ENCODE results near the gene PSME3IP1. TPM values are rescaled to one million over a fixed set of nuclear protein-coding genes. Genes with fewer than 3 reads are reported as not detected.
A peak's percentile ranks its signal among the peaks of the same experiment; 100 is the strongest.

PSME3IP1 gene
- total and polyA plus RNA-seq, 9 of the 15 experiments (the other 6 are each of a cell fraction or from before 2014, with no cell fraction given), result 63.8 to 187 (median 142) TPM

DNA sequence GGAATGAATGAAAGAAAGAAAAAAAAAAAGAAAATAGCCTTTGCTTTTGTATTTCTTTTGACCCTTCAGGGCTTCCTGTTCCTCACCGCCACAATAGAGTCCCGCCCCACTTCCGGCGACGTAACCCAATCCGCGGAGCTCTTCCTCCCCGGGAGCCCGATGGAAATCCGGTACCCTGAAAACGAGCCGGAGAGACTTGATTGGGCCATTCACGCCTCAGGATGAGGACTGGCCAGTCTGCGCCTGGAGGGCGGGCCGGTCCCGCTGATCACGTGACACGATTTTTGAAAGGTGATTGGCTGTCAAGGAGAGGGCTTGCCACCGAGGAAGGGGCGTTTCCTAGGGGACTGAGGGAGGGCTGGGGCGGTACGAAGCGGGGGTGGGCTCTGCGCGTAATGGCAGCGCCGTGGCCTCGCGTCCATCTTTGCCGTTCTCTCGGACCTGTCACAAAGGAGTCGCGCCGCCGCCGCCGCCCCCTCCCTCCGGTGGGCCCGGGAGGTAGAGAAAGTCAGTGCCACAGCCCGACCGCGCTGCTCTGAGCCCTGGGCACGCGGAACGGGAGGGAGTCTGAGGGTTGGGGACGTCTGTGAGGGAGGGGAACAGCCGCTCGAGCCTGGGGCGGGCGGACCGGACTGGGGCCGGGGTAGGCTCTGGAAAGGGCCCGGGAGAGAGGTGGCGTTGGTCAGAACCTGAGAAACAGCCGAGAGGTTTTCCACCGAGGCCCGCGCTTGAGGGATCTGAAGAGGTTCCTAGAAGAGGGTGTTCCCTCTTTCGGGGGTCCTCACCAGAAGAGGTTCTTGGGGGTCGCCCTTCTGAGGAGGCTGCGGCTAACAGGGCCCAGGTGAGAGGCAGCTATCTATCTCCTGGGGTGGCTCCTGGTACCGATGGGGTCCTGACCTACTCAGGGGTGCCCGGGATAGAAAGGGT is at the start of gene PSME3IP1, which contains the start of gene RSPRY1 (continued):
- TF ChIP-seq, protein P1, sequence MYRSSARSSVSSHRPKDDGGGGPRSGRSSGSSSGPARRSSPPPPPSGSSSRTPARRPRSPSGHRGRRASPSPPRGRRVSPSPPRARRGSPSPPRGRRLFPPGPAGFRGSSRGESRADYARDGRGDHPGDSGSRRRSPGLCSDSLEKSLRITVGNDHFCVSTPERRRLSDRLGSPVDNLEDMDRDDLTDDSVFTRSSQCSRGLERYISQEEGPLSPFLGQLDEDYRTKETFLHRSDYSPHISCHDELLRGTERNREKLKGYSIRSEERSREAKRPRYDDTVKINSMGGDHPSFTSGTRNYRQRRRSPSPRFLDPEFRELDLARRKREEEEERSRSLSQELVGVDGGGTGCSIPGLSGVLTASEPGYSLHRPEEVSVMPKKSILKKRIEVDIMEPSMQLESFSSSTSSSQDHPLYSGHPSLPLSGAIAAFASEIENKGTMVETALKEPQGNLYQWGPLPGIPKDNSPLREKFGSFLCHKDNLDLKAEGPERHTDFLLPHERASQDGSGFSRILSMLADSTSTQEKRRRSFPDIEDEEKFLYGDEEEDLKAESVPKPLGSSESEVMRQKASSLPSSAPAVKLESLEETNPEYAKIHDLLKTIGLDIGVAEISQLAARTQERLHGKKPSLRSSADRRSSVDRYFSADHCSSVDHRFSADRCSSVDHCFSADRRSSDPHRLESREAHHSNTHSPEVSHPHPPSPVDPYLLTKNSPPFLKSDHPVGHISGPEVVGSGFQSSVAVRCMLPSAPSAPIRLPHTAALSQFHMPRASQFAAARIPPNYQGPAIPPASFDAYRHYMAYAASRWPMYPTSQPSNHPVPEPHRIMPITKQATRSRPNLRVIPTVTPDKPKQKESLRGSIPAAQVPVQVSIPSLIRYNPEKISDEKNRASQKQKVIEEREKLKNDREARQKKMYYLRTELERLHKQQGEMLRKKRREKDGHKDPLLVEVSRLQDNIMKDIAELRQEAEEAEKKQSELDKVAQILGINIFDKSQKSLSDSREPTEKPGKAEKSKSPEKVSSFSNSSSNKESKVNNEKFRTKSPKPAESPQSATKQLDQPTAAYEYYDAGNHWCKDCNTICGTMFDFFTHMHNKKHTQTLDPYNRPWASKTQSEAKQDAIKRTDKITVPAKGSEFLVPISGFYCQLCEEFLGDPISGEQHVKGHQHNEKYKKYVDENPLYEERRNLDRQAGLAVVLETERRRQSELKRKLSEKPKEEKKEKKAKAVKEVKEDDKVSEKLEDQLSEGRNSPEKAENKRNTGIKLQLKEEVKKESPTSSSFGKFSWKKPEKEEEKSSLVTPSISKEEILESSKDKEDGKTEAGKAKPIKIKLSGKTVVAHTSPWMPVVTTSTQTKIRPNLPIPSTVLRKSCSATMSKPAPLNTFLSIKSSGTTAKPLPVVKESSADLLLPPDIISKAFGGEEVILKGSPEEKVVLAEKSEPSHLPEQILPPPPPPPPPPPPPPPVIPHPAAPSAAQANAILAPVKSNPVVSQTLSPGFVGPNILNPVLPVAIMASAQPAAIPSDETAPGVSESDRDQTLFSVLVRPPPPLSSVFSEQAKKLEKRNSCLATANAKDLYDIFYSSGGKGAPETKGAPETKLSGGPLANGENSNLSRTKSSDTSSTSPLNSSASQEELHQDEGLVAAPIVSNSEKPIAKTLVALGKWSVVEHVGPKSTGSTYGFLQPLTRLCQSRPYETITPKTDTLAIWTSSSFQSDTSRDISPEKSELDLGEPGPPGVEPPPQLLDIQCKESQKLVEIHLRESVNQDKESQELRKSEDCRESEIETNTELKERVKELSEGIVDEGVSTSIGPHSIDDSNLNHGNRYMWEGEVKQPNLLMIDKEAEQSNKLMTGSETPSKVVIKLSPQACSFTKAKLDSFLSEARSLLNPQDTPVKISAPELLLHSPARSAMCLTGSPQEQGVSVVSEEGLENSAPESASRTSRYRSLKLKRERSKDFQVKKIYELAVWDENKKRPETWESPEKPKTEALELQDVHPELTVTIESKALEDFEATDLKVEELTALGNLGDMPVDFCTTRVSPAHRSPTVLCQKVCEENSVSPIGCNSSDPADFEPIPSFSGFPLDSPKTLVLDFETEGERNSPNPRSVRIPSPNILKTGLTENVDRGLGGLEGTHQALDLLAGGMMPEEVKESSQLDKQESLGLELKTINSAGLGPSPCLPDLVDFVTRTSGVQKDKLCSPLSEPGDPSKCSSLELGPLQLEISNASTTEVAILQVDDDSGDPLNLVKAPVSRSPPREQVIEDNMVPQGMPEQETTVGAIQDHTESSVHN (IDR thresholded peaks at IDR 0.05; ENCODE audit: borderline replicate concordance in 1 of 2, low read depth in 1 of 2), result no peak
- TF ChIP-seq MCM3 (IDR thresholded peaks at IDR 0.05), result no peak
- TF ChIP-seq SPI1 (IDR thresholded peaks at IDR 0.05; ENCODE audit: borderline replicate concordance, low read depth, low read length), result peak; percentile 83
- TF ChIP-seq ELF1 (tag; IDR thresholded peaks at IDR 0.05), result peak; percentile 86
- TF ChIP-seq ZNF121 (CRISPR knock-in tag; conservative IDR thresholded peaks at IDR 0.05), result no peak
- TF ChIP-seq CEBPG (CRISPR knock-in tag; IDR thresholded peaks at IDR 0.05), result no peak
- TF ChIP-seq CEBPG (tag; conservative IDR thresholded peaks at IDR 0.05 in 1 of 2, IDR thresholded peaks at IDR 0.05 in 1 of 2), result no peak
- no peak for TF ChIP-seq ZFP36 (IDR thresholded peaks at IDR 0.05; ENCODE audit: low read depth, low read length, partially characterized antibody)
- no peak for TF ChIP-seq MTF1 (CRISPR knock-in tag; IDR thresholded peaks at IDR 0.05; ENCODE audit: borderline replicate concordance)
- TF ChIP-seq ZBTB17 (CRISPR knock-in tag; IDR thresholded peaks at IDR 0.05), result peak; percentile 50; the same call in 1 of the 2 replicates
- no peak for TF ChIP-seq GATAD2A (IDR thresholded peaks at IDR 0.05)
- peak; percentile 23; the same call in 1 of the 2 replicates for TF ChIP-seq NFIC (IDR thresholded peaks at IDR 0.05)
- TF ChIP-seq, protein P2, sequence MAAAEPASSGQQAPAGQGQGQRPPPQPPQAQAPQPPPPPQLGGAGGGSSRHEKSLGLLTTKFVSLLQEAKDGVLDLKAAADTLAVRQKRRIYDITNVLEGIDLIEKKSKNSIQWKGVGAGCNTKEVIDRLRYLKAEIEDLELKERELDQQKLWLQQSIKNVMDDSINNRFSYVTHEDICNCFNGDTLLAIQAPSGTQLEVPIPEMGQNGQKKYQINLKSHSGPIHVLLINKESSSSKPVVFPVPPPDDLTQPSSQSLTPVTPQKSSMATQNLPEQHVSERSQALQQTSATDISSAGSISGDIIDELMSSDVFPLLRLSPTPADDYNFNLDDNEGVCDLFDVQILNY (CRISPR knock-in tag; IDR thresholded peaks at IDR 0.05), result no peak
- TF ChIP-seq ZNF354B (CRISPR knock-in tag; IDR thresholded peaks at IDR 0.05), result no peak
- no peak for TF ChIP-seq YBX1 (IDR thresholded peaks at IDR 0.05)
- TF ChIP-seq, protein P3, sequence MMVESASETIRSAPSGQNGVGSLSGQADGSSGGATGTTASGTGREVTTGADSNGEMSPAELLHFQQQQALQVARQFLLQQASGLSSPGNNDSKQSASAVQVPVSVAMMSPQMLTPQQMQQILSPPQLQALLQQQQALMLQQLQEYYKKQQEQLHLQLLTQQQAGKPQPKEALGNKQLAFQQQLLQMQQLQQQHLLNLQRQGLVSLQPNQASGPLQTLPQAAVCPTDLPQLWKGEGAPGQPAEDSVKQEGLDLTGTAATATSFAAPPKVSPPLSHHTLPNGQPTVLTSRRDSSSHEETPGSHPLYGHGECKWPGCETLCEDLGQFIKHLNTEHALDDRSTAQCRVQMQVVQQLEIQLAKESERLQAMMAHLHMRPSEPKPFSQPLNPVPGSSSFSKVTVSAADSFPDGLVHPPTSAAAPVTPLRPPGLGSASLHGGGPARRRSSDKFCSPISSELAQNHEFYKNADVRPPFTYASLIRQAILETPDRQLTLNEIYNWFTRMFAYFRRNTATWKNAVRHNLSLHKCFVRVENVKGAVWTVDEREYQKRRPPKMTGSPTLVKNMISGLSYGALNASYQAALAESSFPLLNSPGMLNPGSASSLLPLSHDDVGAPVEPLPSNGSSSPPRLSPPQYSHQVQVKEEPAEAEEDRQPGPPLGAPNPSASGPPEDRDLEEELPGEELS (CRISPR knock-in tag; IDR thresholded peaks at IDR 0.05; ENCODE audit: borderline replicate concordance), result no peak; the same call in 1 of the 2 replicates
- TF ChIP-seq HNRNPUL1 (IDR thresholded peaks at IDR 0.05; ENCODE audit: low read length), result no peak

Data from K562 (cell line).